ENCODE data around the gene STATH. TPM values are rescaled to one million over a fixed set of nuclear protein-coding genes. Genes with fewer than 3 reads are reported as not detected.

The STATH gene, protein sequence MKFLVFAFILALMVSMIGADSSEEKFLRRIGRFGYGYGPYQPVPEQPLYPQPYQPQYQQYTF
- not detected in 2 replicates for polyA plus RNA-seq

DNA sequence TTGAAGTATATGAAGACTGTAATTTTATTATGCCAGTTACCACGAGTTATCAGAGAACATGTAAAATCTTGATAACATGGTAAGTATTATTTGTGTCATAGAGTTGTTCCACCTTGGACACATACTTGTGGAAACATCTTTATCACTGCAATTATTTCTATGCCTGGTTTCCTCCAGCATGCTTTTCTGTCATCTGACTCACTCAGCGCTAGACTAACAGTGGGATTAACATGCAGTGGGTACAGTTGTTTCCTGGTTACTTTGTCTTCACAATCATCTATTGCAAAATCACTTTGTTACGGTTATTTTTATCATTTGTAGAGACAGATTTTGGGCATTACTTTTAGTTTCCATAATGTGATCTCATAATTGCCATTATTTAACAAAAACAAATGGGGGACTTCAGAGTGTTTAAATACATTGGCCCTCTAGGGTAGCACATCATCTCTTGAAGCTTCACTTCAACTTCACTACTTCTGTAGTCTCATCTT, at the start of gene STATH:
Gene STATH (plus strand): TSS at position 441 of the 491 bp plus-strand sequence. CDS start 2,472 bp downstream, outside the sequence.

DNA sequence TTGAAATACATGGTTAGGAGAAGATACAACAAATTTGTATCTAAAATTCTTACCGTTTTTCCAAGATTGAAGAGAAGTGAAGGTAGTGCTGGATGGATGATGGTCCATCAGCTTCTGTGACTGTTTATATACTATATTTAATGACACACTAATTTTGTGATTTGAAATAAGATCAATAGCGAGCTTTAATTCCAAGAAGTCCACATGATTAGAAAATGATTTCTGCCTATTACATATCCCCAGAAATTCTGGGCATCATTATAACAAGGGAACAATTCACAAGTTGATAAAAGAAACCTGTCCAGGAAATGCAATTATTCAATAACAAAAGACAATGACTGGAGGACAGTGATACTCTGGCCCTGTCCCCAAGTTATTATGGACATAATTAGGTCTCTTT, 30.1 kb upstream of the STATH start, which contains the start of gene CSN2:
Gene CSN2 (minus strand): TSS at position 101 of the 400 bp plus-strand sequence. CDS start 4,733 bp downstream, outside the sequence.

DNA sequence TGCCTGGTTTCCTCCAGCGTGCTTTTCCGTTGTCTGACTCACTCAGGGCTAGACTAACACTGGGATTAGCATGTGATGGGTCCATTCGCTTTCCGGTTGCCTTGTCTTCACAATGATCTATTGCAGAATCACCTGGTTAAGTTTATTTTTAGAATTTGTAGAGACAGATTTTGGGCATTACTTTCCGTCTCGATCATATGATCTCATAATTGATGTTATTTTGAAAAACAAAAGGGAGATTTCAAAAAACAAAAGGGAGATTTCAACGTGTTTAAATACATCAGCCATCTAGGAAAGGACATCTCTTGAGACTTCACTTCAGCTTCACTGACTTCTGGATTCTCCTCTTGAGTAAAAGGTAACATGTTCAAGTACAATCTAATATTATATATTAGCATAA, 32.4 kb downstream of the STATH start, which contains the start of gene HTN3:
Gene HTN3 (plus strand): TSS at position 301 of the 400 bp plus-strand sequence. CDS start 2,282 bp downstream, outside the sequence.

DNA sequence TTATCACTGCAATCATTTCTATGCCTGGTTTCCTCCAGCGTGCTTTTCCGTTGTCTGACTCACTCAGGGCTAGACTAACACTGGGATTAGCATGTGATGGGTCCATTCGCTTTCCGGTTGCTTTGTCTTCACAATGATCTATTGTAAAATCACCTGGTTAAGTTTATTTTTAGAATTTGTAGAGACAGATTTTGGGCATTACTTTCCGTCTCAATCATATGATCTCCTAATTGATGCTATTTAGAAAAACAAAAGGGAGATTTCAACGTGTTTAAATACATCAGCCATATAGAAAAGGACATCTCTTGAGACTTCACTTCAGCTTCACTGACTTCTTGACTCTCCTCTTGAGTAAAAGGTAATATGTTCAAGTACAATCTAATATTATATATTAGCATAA, 54.4 kb downstream of the STATH start, which contains the start of gene HTN1:
Gene HTN1 (plus strand): TSS at position 301 of the 400 bp plus-strand sequence. CDS start 2,639 bp downstream, outside the sequence.

Other genes starting within 250 kb of the STATH start
- 0.03 and 0.17 TPM in 2 replicates for gene SULT1B1, start 235.3 kb upstream of the STATH start, polyA plus RNA-seq
- gene SULT1E1, start 135.8 kb upstream of the STATH start, polyA plus RNA-seq, result not detected in 2 replicates
- gene CSN1S1, start 64.9 kb upstream of the STATH start, polyA plus RNA-seq, result not detected in 2 replicates
- not detected in 2 replicates for gene CSN2, start 30.2 kb upstream of the STATH start, polyA plus RNA-seq
- gene HTN3, start 32.5 kb downstream of the STATH start, polyA plus RNA-seq, result not detected in 2 replicates
- gene HTN1, start 54.5 kb downstream of the STATH start, polyA plus RNA-seq, result not detected in 2 replicates
- gene PRR27, start 158.3 kb downstream of the STATH start, polyA plus RNA-seq, result not detected in 2 replicates
- gene ODAM, start 199.8 kb downstream of the STATH start, polyA plus RNA-seq, result not detected in 2 replicates
- not detected in 2 replicates for gene FDCSP, start 230.2 kb downstream of the STATH start, polyA plus RNA-seq
- not detected in 2 replicates for gene CSN3, start 246.6 kb downstream of the STATH start, polyA plus RNA-seq

All from Purkinje cell (primary cell).